GM18909 (cell line): ENCODE measurements around the gene MAN2C1.
A peak's percentile ranks its signal among the peaks of the same experiment; 100 is the strongest.
"Not testable (repeated sequence)": the region's sequence is repeated elsewhere in the genome, so short reads cannot be mapped to it uniquely, and the experiment has no call there.

Experiments used
- ATAC-seq: cut with Tn5 transposase; IDR thresholded peaks from one replicate; pipeline ENCODE4 v1.9.1; 2021; ENCODE audit warnings: mild to moderate bottlenecking; ENCODE audit not compliant: unreplicated experiment, poor library complexity

MAN2C1 gene

DNA sequence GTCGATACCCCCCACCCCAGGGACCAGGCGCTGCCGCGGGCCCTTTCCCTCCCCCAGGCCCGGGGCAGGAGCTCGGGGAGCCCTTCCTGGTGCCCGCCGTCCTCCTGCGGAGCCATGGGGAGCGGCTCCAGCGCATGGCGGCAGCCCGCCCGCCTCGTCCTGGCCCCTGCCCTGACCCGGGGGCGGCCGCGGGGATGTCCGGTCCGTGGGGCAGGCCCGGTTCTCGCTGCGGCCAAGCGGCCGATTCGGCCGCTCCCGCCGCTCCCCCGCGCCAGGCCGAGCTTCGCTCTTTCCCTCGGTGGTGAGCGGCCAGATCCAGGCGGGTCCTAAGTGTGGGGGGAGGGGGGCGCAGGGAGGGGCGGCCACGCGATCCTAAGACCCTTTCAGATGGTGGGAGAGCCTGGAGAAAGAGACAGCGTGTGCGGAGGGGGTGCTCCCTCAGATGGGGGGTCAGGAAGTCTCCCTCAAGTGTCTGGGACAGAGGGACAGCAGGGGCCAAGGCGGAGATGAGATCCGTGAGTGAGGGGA, 20.3 kb downstream of the MAN2C1 start:
- no peak for ATAC-seq

DNA sequence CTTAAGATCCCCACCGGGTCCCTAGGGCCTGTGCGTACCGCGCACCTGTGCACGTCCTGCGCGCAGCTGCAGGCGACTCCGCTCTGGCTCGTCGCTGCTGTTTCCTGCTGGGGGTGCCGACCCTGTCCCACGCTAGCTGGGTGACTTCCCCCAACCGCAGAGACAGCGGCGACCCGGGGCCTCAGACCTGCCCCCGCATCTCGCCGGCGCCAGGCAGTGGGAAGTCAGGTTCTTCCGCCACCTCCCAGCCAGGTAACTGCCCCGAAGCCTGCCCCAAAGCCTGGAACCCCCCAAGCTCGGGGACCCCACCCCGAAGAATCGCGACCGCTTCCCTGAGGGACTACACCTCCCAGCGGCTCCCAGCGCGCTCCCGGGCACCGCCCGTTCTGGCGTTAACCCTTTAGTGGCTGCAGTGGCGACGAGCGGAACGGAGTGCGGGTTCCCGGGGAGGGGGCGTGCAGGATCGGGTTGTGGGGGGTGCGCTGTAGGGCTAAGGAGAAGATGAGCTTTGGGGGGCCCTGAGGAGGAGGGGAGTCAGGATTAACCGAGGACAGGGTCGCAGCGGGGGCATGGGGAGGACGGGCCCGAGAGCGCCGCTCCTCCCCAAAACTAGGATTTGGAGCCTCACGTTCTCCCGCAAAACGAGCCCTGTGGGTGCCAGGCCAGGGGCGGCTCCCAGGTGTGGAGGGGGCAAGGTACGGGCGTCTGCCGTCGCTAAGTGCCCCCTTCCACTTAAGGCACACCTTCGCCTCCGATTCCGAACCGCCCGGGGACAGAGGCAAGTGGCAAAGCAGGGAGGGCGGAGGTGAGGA, 21.0 kb downstream of the MAN2C1 start:
- peak; percentile 65 for ATAC-seq

DNA sequence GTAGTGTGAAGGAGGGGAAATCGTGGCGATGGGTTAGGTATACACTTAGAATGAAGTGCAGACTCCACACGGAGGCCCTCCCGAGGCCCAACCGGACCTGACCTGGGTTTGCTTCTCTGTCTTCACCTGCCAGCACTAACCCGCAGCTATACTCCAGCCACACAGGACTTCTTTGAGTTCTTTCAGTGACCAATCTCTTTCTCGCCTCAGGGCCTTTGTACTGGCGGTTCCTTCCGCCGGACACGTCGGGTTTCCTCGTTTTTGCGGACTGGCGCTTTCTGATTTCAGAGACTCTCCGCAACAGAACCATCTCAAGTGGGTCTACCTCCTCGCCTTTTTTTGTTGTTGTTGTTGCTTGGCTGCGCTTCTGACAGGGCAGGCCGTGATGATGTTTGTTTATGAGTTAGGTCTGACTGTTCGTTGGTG, 21.6 kb downstream of the MAN2C1 start, which contains the start of gene NEIL1:
TSS of gene NEIL1 (plus strand) at position 244 of the 426 bp plus-strand sequence. CDS start 1,867 bp downstream, outside the sequence.
- peak; percentile 9 for ATAC-seq

DNA sequence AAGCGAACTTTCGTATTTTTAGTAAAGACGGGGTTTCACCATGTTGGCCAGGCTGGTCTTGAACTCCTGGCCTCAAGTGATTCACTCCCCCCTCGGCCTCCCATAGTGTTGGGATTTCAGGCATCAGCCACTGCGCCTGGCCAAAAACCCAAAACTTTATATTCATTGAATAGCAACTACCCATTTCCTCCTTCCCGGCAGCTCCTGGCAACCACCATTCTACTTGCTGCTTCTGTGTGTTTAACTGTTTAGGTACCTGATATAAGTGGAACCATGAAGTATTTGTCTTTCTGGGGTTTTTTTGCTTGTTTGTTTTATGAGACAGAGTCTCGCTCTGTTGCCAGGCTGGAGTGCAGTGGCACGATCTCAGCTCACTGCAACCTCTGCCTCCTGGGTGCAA, 24.5 kb downstream of the MAN2C1 start:
- not testable (repeated sequence) for ATAC-seq

DNA sequence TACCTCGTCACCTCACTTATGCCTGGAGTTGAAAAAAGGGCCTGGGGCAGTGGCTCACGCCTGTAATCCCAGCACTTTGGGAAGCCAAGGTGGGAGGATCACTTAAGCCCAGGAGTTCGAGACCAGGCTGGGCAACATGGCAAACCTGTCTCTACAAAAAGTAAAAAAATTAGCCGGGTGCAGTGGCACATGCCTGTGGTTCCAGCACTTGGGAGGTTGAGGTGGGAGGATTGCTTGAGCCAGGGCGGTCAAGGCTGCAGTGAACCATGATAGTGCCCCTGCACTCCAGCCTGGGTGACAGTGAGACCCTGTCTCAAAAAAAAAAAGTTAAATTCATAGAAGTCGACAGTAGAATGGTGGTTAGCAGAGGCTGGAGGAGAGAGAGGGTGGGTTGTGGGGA, 26.2 kb downstream of the MAN2C1 start:
- ATAC-seq = no peak

DNA sequence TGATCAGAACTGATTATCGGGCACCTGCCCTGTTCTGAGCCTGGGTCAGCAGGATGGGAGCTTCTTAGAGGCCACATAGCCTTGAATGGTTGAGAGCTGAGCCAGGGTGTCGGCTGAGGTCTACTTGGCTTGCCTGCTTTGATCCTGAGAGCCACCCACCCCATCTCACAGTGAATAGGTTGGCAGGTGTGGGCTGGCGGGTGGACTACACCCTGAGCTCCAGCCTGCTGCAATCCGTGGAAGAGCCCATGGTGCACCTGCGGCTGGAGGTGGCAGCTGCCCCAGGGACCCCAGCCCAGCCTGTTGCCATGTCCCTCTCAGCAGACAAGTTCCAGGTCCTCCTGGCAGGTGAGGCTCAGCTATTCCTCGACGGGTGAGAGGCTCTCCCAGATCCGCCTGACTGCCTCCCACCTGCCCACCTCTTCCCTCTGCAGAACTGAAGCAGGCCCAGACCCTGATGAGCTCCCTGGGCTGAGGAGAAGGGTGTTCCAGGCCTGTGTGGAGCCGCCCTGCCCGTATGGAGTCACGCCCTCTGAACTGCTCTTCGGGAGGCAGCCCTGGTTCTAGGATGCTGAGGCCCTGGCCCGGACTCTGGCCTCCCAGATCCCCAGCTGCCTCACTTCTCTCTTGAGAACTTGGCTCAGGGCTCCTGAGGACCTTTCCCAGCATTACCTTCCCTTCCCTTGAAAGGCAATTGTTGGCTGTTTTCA, 28.7 kb downstream of the MAN2C1 start:
- ATAC-seq = no peak

DNA sequence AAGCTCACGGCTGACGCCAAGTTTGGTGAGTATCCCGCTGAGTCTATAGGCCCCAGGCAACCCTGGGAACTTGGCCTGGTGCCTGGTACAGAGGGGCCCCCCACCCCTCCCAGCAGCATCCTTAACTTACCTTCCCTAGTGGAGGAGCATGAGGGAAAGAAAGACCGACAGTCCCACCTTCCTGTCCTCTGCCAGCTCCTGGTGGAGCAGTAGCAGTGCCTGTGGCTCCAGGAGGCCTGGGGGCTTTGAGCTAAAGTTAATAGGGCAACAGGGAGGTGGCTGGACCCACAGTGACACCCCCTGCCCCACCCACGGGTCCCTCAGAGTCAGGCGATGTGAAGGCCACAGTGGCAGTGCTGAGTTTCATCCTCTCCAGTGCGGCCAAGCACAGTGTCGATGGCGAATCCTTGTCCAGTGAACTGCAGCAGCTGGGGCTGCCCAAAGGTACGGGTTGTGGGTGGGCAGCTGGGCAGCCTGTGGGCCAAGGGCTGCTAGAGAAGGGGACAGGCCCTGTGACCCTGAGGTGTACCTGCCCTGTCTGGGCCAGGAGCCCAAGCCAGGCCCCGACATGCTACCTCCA, 29.7 kb downstream of the MAN2C1 start:
- no peak for ATAC-seq

DNA sequence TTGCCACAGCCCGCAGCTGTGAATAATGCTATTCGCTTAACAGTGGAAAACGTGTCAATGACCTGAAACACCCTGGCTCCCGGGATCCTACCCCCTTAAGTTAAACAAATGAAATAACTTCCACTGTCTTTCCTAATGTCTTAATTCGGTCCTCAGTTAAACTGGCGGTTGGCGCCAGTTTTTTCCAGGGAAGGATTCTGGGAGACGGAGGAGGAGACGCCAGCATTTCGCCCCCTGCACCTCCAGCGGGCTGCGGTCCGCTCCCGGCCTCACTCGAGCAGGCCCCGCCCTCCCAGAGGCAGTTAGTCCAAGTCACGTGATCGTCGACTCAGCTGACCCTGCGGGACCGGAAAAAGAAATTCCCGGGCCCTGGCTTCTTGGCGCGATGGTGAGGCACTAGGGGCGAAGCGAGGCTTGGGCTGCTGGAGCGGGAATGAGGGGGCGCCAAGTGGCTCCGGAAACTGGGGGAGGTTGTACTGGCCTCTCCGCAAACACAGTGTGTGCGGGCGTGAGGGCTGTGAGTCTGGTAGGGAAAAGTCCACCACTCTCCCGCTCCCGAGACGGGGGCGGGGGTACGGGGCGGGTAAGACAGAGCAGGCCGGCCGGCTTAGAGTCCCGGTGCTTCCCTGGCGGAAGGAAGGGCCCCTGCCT, 32.6 kb downstream of the MAN2C1 start, which contains the start of gene COMMD4:
TSS of gene COMMD4 (plus strand) at position 359 of the 651 bp plus-strand sequence. CDS start at position 386, 27 bp downstream.
- peak; percentile 76 for ATAC-seq

DNA sequence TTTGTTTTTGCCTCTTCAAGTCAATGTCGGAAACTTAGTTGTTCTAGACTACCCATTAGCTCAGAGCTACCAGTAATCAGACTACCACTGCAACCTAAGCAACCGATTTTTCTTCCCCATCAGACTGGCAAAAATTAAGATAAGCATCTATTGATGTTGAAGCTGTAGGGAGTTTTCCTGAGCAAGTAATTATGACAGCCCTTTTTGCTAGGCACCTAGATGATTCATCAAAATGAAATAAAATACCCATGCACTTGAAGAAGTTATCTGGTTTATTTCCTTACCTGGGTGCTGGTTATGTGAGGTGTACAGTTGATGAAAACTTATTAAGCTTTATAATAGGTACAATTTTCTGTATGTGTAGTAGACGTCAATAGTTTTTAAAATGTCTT, 33.1 kb downstream of the MAN2C1 start:
- ATAC-seq = no peak

DNA sequence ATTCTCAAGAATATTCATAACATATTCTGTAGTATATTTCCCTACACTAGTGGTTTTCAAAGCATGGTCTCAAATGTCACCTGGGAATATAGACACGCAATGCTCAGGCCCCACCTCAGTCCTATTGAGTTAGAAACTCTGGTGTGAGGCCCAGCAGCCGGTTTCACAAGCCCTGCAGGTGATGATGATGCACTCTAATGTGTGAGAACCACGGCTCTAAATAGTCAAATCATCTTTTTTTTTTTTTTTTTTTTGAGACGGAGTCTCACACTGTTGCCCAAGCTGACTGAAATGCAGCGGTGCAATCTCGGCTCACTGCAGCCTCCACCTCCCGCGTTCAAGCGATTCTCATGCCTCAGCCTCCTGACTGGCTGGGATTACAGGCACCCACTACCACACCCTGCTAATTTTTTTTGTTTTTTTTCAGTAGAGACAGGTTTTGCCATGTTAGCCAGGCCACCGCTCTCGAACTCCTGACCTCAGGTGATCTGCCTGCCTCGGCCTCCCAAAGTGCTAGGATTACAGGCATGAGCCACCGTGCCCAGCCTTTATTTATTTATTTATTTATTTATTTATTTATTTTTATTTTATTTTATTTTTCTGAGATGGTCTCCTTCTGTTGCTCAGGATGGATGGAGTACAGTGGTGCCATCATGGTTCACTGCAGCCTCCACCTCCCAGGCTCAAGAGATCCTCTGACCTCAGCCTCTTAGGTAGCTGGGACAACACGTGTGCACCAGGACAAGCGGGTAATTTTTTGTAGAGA, 34.6 kb downstream of the MAN2C1 start:
- ATAC-seq = not testable (repeated sequence)

DNA sequence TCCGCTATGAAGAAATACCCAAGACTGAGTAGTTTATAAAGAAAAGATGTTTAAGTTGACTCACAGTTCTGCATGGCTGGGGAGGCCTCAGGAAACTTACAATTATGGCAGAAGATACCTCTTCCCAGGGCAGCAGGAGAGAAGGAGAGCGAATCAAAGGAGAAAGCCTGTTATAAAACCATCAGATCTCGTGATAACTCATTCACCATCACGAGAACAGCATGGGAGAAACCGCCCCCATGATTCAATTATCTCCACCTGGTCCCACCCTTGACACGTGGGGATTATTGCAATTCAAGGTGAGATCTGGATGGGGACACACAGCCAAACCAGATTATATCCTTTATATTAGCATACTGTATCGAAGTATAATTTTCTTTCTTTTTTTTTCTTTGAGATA, 36.3 kb downstream of the MAN2C1 start:
- not testable (repeated sequence) for ATAC-seq

DNA sequence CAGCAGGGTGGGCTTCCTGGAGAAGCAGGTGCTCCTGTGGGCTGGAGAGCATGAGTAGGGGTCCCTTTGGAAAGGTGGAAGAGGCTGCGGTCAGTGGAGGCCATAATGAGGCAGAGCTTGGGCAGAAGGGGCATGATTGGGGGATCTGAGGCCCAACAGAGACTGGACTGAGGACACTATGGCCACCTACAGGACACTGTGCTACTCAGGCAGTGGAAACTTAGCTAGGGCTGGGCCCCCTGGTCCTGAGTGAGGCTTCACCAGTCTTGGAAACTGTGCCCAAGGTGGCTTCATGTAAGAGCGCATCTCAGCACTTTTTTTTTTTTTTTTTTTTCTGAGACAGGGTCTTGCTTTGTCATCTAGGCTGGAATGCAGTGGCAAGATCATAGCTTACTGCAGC, 38.8 kb downstream of the MAN2C1 start:
- no peak for ATAC-seq

DNA sequence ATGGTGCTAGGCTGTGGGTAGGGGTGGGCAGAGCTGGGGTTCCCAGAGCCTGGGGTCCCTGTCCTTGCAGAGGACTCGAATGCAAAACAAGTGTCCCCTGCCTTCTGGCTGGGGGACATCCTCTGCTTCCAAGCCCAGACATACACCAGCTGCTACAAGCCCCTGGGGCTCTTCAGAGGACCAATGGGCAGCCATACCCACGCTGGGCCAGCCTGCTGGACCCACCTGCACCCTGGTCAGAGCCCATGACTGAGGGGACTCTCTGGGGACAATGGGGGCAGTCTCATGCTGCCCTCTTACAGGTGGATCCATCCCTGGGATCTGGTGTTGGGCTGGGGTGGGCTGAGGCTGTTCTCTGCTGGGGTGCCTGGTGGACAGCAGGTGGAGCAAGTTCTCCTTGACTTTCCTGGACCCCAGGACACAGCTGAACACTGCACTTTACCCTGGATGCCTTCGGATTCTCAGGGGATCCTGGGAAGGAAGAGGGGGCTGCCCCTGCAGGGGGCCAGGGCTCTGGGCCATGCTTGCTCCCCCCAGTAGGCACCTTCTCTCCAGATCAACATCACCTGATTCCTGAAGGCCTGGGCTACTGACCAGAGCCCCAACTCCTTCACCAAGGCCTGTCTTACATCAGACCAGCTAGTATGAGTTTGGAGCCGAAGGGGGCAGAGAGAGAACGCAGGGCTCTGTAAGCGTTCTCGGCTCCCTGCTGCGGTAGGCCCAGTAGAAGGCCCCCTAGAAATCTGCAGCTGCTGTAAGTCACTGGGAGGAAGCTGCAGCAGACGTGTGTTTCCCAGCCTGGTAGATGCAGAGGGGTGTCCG, 39.7 kb downstream of the MAN2C1 start:
- ATAC-seq = no peak

DNA sequence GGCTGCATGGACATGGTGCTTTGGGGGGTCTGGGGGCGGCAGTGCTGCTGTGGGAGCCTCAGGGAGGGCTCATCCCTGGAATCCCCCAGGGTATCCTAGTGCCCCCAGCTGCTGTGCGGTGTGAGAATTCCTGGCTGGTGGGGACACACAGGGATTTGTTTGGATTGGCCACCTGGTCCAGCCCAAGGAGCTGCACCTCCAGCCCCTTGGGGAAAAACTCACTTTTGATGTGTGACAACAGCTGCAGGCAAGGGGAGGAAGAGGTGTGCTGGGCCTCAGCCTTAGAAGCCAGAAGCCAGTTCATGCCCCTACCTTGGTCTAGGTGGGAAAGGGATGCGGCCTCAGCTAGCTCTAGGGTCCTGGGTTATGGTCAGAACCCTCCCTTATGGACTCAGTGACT, 40.9 kb downstream of the MAN2C1 start:
- ATAC-seq = no peak

DNA sequence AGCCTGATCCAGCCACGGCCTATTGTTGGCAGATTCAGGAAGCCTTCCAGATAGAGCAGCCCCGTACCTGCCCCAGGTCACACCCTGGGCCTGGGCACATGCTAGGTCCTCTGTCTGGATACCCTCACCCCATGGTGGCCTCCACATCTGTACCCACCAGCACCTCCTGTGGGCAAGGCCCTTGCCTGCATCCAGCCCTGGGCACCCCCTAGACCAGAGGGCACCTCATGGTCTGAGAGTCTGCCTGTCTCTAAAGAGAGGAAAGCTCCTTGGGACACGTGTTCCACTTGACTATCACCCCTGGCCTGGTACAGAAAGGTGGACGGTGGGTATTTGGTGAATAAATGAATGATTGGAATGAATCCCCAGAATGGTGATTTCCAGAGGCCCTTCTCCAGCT, 41.4 kb downstream of the MAN2C1 start:
- ATAC-seq = no peak

DNA sequence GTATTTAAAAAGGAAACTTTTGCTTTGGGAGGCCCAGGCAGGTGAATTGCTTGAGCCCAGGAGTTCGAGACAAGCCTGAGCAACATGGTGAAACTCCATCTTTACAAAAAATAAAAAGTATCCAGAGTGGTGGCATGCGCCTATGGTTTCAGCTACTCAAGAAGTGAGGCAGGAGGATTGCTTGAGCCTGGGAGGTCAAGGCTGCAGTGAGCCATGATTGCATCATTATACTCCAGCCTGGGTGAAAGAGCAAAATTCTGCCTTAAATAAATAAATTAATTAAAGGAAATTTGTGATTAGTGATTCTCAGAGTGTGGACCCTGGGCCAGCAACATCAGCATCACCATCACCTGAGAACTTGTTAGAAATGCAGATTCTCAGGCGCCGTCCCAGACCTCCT, 42.5 kb downstream of the MAN2C1 start:
- ATAC-seq = no peak

DNA sequence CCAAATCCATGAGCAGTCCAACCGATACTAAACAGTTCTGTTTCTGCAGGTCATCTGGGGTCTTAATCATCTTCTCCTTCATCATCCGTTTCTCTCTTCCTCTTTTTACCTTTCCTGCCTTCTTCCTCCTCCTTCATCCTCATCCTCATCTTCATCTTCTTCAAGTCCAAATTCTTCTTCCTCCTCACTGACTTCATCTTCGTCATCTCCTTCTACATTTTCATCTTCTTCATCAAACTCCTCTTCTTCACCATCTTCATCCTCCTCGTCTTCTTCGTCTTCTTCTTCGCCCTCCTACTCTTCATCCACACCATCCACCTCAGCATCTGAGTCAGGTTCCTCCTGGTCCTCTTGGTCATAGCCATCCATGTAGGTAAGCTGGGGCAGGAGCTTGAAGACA, 46.7 kb downstream of the MAN2C1 start:
- ATAC-seq = no peak

DNA sequence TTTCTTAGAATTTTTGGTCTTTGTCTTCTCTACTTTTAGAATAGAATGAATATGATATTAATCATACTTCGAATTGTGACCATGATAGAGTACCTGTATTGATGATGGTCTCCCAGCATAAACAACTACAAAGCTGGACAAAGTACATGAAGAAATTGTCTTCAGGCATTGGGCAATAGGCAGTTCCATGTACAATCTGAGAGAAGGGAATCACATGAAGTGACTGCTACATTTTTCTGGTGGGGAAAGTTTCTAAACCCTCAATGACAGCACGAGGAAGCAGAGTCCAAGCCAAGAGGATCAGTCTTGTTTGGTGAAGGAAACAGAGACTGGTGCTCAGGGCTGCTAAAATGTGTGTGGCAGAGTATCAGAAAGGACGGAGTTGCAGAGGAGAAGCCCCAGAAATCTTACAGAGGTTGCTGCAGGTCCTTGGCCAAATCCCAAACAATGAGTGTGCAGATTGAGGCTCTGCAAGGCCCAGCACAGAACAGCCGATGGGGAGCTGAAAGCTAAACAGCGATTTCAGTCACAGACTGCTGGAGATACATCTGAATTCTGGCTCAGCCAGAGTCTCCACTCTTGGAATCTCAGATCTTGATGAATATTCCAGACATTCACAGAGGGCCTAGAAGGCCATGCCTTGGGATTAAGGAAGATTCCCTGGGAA, 49.0 kb downstream of the MAN2C1 start:
- not testable (repeated sequence) for ATAC-seq
